GM19099 (cell line): ENCODE data around the gene SCGB1A1.

Experiments used
- POLR2A ChIP-seq: IDR thresholded peaks from 3 replicates; pipeline ENCODE4 v1.6.1; 2011; ENCODE audit warnings: low read depth; ENCODE audit not compliant: insufficient read length; ENCODE audit errors: extremely low read depth

The SCGB1A1 gene

GRCh38 chr11:62411524-62411923, 7.3 kb upstream of the SCGB1A1 start:
- no peak for TF ChIP-seq POLR2A

- no peak for TF ChIP-seq POLR2A
Observed at GRCh38 chr11:62413060-62413696, 5.7 kb upstream of the SCGB1A1 start.

- no peak for TF ChIP-seq POLR2A
Observed at GRCh38 chr11:62416596-62416995, 2.2 kb upstream of the SCGB1A1 start.

GRCh38 chr11:62418136-62418535, 697 bp upstream of the SCGB1A1 start:
- TF ChIP-seq POLR2A: no peak

GRCh38 chr11:62419314-62419929, 589 bp downstream of the SCGB1A1 start:
- no peak for TF ChIP-seq POLR2A

GRCh38 chr11:62419943-62420342, 1.1 kb downstream of the SCGB1A1 start:
- TF ChIP-seq POLR2A: no peak

- no peak for TF ChIP-seq POLR2A
Observed at GRCh38 chr11:62420882-62421281, 2.0 kb downstream of the SCGB1A1 start.

GRCh38 chr11:62421996-62422395, 3.2 kb downstream of the SCGB1A1 start:
- no peak for TF ChIP-seq POLR2A

GRCh38 chr11:62423012-62423411, 4.2 kb downstream of the SCGB1A1 start:
- no peak for TF ChIP-seq POLR2A

GRCh38 chr11:62427630-62428233, 8.9 kb downstream of the SCGB1A1 start:
- no peak for TF ChIP-seq POLR2A

GRCh38 chr11:62428871-62429560, 10.2 kb downstream of the SCGB1A1 start:
- TF ChIP-seq POLR2A: no peak

- no peak for TF ChIP-seq POLR2A
Observed at GRCh38 chr11:62430425-62430824, 11.6 kb downstream of the SCGB1A1 start.

GRCh38 chr11:62431171-62431901, 12.5 kb downstream of the SCGB1A1 start:
- TF ChIP-seq POLR2A: no peak

GRCh38 chr11:62432695-62433094, 13.9 kb downstream of the SCGB1A1 start:
- no peak for TF ChIP-seq POLR2A
